ENCODE measurements around the gene SSTR5. TPM values are rescaled to one million over a fixed set of nuclear protein-coding genes. Genes with fewer than 3 reads are reported as not detected.

Gene SSTR5
- total and polyA plus RNA-seq, 2 of the 4 experiments (the other 2 are of a cell fraction) = not detected

DNA sequence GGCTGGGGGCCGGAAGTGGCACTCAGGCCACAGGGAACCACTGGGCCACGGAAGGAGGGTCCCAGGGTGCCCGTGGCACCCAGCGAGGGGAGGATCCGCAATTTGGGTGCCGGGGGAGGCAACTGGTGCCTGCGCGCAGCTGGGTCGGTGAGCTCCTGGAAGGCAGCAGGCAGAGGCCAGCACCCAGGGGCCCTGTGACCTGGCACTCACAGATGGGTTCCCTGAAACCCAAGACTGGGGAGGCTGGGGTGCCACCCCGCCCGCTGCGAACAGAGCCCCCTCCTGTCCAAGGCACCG, 663 bp downstream of the SSTR5 start:
- ATAC-seq (ENCODE audit: low read depth) = no peak
- WGBS, 2 experiments (ENCODE audit: extremely low coverage in 2 of 2, insufficient read length in 1 of 2) = 63% methylated on average over 6 of the region's 13 CpGs; no CpG with 5 or more reads in 1 of the 2 experiments

More for the DNA sequence above, 663 bp downstream of the SSTR5 start:
- no peak for DNase-seq
- Histone ChIP-seq H4K91ac (ENCODE audit: insufficient read depth, low read depth, low read length) (no peak overlapping the region), H3K9ac (ENCODE audit: low read depth, low read length) (no peak overlapping the region), H3K4me3 (ENCODE audit: insufficient read depth, low read depth, low read length) (no peak overlapping the region), H3K4ac (ENCODE audit: low read depth, low read length) (no peak overlapping the region), H3K23ac (ENCODE audit: low read depth, low read length) (no peak overlapping the region), H2AK5ac (ENCODE audit: low read depth, low read length) (no peak overlapping the region), H2BK120ac (ENCODE audit: low read depth, low read length) (no peak overlapping the region), H4K8ac (ENCODE audit: low read depth in 2 of 2, low read length in 2 of 2) (no peak overlapping the region), H3K27me3 (ENCODE audit: control insufficient read depth, insufficient read depth, low read length) (peaks cover 59% of the 10 kb centered on the region), H2AFZ (replicated peaks; ENCODE audit: low read length, poor library complexity) (no peak overlapping the region), H3K4me2 (ENCODE audit: low read depth, low read length) (no peak overlapping the region), H3K9me3 (ENCODE audit: control insufficient read depth, insufficient read depth, low read length) (no peaks in the 10 kb centered on the region), H3K4me1 (ENCODE audit: control insufficient read depth, insufficient read depth, low read length) (no peaks in the 10 kb centered on the region), H2BK20ac (ENCODE audit: low read depth, low read length) (no peak overlapping the region), H3K18ac (ENCODE audit: low read depth, low read length) (no peak overlapping the region), H3K36me3 (ENCODE audit: control insufficient read depth, insufficient read depth, low read length) (no peaks in the 10 kb centered on the region), H2BK5ac (ENCODE audit: low read depth, low read length, poor library complexity, severe bottlenecking) (no peak overlapping the region), H3K27ac (ENCODE audit: insufficient read depth, low read length) (no peak overlapping the region), H4K5ac (ENCODE audit: low read depth, low read length) (no peak overlapping the region), H3K56ac (ENCODE audit: extremely low read depth, insufficient read depth, low read length) (no peak overlapping the region), H3K79me1 (ENCODE audit: low read depth in 1 of 2, low read length in 2 of 2) (no peaks in the 10 kb centered on the region), H4K20me1 (ENCODE audit: insufficient read depth, low read length) (no peaks in the 10 kb centered on the region), H3K14ac (replicated peaks; ENCODE audit: low read depth, low read length) (no peak overlapping the region), H2BK15ac (ENCODE audit: low read depth, low read length) (no peak overlapping the region), H3K9me1 (ENCODE audit: insufficient read depth, low read length) (no peaks in the 10 kb centered on the region), H2AK9ac (replicated peaks; ENCODE audit: low read depth, low read length, poor library complexity) (no peak overlapping the region)
- TF ChIP-seq, protein P1, sequence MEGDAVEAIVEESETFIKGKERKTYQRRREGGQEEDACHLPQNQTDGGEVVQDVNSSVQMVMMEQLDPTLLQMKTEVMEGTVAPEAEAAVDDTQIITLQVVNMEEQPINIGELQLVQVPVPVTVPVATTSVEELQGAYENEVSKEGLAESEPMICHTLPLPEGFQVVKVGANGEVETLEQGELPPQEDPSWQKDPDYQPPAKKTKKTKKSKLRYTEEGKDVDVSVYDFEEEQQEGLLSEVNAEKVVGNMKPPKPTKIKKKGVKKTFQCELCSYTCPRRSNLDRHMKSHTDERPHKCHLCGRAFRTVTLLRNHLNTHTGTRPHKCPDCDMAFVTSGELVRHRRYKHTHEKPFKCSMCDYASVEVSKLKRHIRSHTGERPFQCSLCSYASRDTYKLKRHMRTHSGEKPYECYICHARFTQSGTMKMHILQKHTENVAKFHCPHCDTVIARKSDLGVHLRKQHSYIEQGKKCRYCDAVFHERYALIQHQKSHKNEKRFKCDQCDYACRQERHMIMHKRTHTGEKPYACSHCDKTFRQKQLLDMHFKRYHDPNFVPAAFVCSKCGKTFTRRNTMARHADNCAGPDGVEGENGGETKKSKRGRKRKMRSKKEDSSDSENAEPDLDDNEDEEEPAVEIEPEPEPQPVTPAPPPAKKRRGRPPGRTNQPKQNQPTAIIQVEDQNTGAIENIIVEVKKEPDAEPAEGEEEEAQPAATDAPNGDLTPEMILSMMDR (conservative IDR thresholded peaks at IDR 0.05; ENCODE audit: low read depth, low read length) = no peak
- TF ChIP-seq, protein P2, sequence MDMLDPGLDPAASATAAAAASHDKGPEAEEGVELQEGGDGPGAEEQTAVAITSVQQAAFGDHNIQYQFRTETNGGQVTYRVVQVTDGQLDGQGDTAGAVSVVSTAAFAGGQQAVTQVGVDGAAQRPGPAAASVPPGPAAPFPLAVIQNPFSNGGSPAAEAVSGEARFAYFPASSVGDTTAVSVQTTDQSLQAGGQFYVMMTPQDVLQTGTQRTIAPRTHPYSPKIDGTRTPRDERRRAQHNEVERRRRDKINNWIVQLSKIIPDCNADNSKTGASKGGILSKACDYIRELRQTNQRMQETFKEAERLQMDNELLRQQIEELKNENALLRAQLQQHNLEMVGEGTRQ (IDR thresholded peaks at IDR 0.05; ENCODE audit: low read depth, low read length) = no peak
- TF ChIP-seq SMC3 (IDR thresholded peaks at IDR 0.05; ENCODE audit: low read depth, low read length) (no peak), MXI1 (IDR thresholded peaks at IDR 0.05; ENCODE audit: borderline replicate concordance, low read depth, low read length) (no peak), RFX5 (IDR thresholded peaks at IDR 0.05; ENCODE audit: low read depth, low read length) (no peak), CHD1 (IDR thresholded peaks at IDR 0.05; ENCODE audit: low read depth, low read length) (no peak), MAFK (IDR thresholded peaks at IDR 0.05; ENCODE audit: low read depth, low read length) (no peak), BHLHE40 (IDR thresholded peaks at IDR 0.05; ENCODE audit: low read depth, low read length) (no peak), MAZ (IDR thresholded peaks at IDR 0.05; ENCODE audit: borderline replicate concordance, low read depth, low read length) (no peak), NFE2L2 (IDR thresholded peaks at IDR 0.05; ENCODE audit: low read depth, low read length) (no peak), CEBPB (IDR thresholded peaks at IDR 0.05; ENCODE audit: low read depth, low read length) (no peak), RCOR1 (IDR thresholded peaks at IDR 0.05; ENCODE audit: insufficient replicate concordance, low read length) (no peak), POLR2A (IDR thresholded peaks at IDR 0.05; ENCODE audit: low read depth, low read length) (no peak), FOS (IDR thresholded peaks at IDR 0.05; ENCODE audit: low read depth, low read length) (no peak), RAD21 (IDR thresholded peaks at IDR 0.05; ENCODE audit: low read length) (no peak)
- TF ChIP-seq, protein P3, sequence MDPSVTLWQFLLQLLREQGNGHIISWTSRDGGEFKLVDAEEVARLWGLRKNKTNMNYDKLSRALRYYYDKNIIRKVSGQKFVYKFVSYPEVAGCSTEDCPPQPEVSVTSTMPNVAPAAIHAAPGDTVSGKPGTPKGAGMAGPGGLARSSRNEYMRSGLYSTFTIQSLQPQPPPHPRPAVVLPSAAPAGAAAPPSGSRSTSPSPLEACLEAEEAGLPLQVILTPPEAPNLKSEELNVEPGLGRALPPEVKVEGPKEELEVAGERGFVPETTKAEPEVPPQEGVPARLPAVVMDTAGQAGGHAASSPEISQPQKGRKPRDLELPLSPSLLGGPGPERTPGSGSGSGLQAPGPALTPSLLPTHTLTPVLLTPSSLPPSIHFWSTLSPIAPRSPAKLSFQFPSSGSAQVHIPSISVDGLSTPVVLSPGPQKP (IDR thresholded peaks at IDR 0.05; ENCODE audit: borderline replicate concordance, low read depth, low read length) = no peak
- BruUV-seq (replicated peaks) = no TSS peak
- intact Hi-C loops (cut with micrococcal nuclease) = no loop called here
- in situ Hi-C loops (cut with MboI; ENCODE audit: low sequenced_read_pairs) = loop anchor here (25.0 kb wide), 1 partner anchor 361 kb away; the partner anchor contains the start of genes ANTKMT, FBXL16 and METRN
- dilution Hi-C loops (cut with HindIII; ENCODE audit: low sequenced_read_pairs, unreplicated experiment) = no loop called here
- POLR2A ChIA-PET (ENCODE audit: unreplicated experiment) = no interaction called here
- CTCF ChIA-PET = no interaction called here

Data from IMR-90 (cell line).